CD4-positive, alpha-beta T cell treated with Interleukin-15 for 4 hours (primary cell): ENCODE measurements around the gene CELF3.
"Not testable (repeated sequence)": the region's sequence is repeated elsewhere in the genome, so short reads cannot be mapped to it uniquely, and the experiment has no call there.

Experiments used
- DNase-seq: peaks from one replicate; pipeline ENCODE4 v3.0.0-alpha.2; 2020; ENCODE audit warnings: low spot score

CELF3 gene

GRCh38 chr1:151716771-151717631, at the start of gene CELF3:
TSS of gene CELF3 (minus strand) at chr1:151716803. CDS start at chr1:151716020, 783 bp downstream.
- DNase-seq = no peak

DNA sequence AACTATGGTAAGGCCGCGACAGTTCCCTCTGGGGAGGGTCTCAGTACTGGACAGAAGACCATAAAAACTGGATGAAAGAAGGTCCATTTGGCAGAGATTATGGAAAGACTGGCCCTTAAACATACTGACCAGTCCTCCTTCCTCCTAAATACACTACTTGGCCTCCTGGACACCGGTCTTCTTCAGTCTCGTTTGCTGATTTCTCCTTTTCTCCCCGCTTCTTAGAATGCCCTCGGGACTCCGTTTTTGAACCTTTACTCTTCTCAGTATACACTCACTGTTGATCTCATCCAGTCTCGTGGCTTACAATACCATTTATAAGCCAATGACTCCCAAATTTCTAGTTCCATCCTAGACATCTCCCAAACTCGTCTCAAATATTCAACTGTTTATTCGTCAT, 47.4 kb upstream of the CELF3 start:
- DNase-seq = no peak

- peak; percentile 86 for DNase-seq
These were observed 46.6 kb upstream of the CELF3 start, which contains the start of gene MRPL9 for GRCh38 chr1:151762941-151763921. TSS of gene MRPL9 (minus strand) at chr1:151763496. CDS start at chr1:151763479, 17 bp downstream.

DNA sequence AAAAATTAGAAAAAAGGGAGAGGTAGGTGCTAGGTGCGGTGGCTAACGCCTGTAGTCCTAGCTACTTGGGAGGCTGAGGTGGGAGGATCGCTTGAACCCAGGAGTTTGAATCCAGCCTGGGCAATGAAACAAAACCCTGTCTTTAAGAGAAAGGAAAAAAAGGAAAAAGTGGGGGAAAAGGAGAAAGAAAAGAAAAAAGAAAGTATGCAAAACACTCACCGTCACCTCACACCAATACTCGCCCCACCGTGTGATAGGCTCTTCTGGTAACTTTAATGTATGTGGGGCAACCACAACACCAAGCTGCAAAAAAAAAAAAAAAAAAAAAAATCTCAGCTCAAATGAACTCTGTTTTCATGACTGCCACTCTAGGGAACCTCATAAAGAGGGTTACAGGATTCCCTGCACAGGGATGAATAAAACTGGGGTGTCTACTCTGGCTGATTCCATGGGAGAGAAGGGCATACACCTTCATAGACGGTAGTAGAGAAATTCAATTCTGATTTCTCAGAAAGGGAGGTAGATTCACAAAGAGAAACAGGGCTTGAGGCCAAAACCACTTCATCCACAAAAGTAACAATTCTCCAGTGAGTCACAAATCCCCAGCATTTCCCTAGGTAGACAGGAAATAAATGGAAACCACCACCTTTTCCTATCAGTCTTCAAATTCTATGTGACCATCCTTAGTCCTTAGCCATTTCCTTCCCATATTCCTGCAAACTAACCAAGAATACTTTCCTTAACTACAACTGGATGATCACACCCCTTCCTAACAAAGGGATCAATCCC, 44.2 kb upstream of the CELF3 start:
- no peak for DNase-seq

DNA sequence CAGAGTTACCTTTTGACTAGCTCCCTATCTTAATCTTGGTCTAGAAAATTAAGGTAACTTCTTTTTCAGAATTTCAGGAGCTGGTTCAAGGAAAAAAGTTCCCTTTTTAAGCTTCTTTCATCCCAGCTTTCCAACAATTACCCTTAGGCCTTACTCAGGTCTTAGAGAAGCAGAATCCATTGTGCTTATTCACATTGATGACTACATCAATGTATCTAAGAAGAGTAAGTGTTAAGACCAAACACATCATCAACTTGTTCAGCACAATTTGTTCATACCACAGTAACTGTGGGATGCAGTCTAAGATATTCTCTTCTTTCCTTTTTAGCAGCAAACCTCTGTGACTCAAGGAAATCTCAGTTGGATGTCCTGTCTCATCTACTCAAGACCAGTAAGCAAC, 42.6 kb upstream of the CELF3 start:
- DNase-seq = no peak

GRCh38 chr1:151756291-151756690, 39.7 kb upstream of the CELF3 start:
- DNase-seq = no peak

- DNase-seq = no peak
These were observed 24.9 kb upstream of the CELF3 start for GRCh38 chr1:151741516-151741915.

DNA sequence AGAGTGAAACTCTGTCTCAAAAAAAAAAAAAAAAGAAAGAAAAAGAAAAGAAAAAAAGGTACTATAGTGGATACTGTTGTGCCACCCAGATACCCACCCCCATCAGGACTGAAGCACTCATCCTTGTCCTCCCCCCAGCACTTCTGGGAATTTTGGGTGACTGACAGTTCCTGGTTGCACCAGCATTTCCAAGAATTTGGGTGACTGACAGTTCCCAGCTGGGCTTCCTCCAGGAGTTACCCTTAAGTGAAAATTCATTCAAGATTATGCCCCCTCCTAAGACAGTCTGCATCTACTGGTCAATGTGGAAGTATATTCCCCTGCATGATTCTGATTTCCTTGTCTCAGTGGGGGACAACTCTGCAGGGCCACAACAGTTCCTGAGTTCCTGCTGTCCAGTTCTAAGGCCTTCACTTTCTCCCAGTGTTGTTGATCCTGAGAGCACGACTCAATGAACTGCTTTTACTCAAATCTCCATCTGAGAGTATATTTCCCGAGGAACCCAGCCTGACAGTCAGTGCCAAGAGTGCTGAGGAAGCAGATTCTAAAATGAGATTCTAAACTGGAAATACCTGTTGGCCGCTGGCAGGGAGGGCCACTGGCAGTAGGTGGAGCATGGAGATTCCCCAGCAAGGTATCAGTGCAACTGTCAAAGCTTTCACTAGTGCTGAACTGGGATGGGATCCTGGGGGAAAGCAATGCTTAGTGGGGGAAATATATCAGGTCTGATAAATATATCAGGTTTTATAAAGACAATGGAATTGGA, 23.2 kb upstream of the CELF3 start:
- no peak for DNase-seq

- no peak for DNase-seq
These were observed 20.9 kb upstream of the CELF3 start for GRCh38 chr1:151737479-151737878.

DNA sequence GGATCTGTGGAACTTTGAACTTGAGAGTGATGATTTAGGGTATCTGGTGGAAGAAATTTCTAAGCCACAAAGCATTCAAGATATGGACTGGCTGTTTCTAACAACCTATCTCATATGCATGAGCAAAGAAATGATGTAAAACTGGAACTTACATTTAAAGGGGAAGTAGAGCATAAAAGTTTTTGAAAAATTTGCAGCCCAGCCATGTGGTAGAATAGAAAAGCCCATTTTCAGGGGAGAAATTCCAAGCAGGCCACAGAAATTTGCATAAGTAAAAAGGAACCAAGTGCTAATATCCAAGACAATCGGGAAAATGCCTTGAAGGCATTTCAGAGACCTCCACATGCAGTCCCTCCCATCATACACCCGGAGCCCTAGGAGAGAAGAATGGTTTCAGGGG, 20.4 kb upstream of the CELF3 start:
- DNase-seq = no peak

GRCh38 chr1:151733995-151734394, 17.4 kb upstream of the CELF3 start:
- DNase-seq = not testable (repeated sequence)

GRCh38 chr1:151733126-151733525, 16.5 kb upstream of the CELF3 start:
- DNase-seq = no peak

GRCh38 chr1:151729966-151730291, 13.3 kb upstream of the CELF3 start:
- no peak for DNase-seq

GRCh38 chr1:151729157-151729965, 12.8 kb upstream of the CELF3 start:
- DNase-seq = no peak

DNA sequence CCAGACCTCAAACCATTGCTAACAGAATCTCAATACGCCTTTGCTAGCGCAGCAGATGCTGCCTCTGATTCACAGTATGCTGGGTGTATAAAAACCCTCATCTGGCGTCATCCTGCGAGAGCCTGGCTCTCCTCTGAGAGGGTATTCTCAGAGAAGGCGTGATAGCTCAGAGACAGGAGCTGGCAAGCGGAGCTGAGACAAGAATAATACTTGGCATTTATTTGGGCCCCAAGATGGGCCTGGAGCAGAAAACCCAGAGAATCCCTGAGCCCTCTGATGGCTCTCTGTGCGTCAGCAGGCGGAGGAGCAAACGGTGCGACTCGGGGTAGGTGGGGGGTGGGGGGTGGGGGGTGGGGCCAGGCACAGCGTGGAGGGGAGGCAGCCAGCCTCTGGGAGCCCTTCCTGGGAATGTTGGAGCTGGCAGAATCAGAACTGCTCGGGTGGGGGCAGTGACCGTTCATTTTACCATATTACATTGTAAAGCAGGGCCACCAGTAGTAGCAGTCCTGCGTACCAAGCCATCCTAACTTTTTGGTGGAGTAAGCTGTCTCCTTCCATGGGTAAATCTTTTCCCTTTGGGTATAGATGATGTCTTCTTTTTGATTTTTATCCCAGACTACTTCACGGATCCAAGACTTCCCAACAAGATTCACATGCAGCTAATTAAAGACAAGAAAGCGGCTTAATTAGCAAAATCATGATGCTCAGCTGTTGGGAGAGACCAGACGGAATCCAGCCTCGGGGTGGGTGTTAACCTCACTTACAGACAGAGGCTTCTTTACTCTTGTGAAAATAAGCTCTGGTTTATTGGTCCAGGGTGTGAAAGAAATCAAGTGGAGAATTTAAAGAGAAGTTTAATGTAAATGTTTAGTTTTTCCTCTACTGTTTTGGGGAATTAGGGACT, 11.8 kb upstream of the CELF3 start:
- DNase-seq = no peak

DNA sequence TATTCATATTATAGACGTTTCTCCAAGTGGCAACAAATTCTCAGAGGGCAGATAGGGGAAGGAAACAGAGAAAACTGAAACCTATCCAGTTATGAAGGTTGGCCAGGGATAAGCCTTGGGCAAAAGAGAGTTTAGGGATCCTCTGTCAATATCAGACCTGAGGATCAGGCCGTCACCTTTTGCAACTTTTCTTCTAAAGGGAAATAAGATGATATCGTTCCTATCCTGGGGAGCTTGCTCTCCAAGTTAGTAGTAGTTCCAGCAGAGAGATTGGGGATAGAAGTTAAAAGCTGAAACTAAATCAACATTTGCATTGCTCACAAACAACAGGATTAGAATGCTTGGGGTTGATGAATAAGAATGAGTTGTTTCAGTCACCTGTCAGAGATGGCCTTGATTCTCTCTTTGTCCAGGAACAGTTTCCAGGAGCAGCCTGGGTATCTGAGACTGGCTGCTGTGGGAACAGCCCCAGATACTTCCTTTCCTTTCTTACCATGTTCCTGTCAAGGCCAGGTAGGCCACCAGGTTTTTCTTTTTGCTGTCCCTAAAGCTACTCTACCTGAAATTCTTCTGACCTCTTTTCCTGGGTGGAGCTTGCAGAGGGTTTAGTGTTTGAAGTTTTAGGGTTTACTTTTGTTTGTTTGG, 7.2 kb upstream of the CELF3 start:
- DNase-seq = no peak

GRCh38 chr1:151721788-151722510, 5.3 kb upstream of the CELF3 start:
- DNase-seq = no peak
